K562 (cell line): ENCODE data around the gene ILDR1. TPM values are rescaled to one million over a fixed set of nuclear protein-coding genes. Genes with fewer than 3 reads are reported as not detected.

Experiments used
- ATAC-seq: fragments of 200-7000 bp; cut with Tn5 transposase; 3 replicates; pipeline ENCODE4 v1.9.1; 2020; ENCODE audit warnings: moderate library complexity
- BruUV-seq: library from RNA; stranded (reverse); fragments of 400-500 nt; replicated peaks from 2 replicates; lab custom pipeline; 2021; lab: Mats Ljungman, UMichigan
- CTCF ChIA-PET: fragments of 300-600 bp; formaldehyde crosslinking; extraction: SDS; loops from one replicate; lab custom pipeline; 2021; ENCODE audit warnings: low intra/inter-chr PET ratio; lab: Yijun Ruan, JAX
- POLR2A ChIA-PET: fragments of 300-600, 350-650 bp; sonication (Branson Sonifier 250); formaldehyde crosslinking; extraction: SDS; loops from one replicate; lab custom pipeline; 2021; ENCODE audit warnings: antibody characterized with exemption, inconsistent platforms; lab: Yijun Ruan, JAX
- DNase-seq, 4 experiments: peaks; one replicate each; pipeline versions ENCODE4 v3.0.0 to v3.0.0-alpha.2; 2011 to 2018; ENCODE audit warnings: low spot score in 3 of 4, mixed read lengths in 3 of 4; ENCODE audit errors: extremely low read depth in 1 of 4
- FAIRE-seq: peaks from 2 replicates; lab custom pipeline; 2011; peaks lifted over from hg19 to GRCh38; lab: Jason Lieb, UNC
- H2AFZ ChIP-seq: 2 replicates; pipeline ENCODE4 v1.6.0; 2011; ENCODE audit warnings: low read depth, low read length, control low read depth, inconsistent platforms
- H3K27ac ChIP-seq: fragments of 200-600 bp; 3 replicates; pipeline ENCODE4 v1.8.0; 2011; ENCODE audit warnings: low read depth, mild to moderate bottlenecking, control low read depth, inconsistent platforms, low read length, moderate library complexity, mixed read lengths; ENCODE audit errors: extremely low read depth
- H3K27me3 ChIP-seq, 2 experiments: fragments of 300-600 bp in 1 of 2; 2 replicates in 1 of 2; 3 replicates in 1 of 2; pipeline versions ENCODE4 v1.6.0 to v1.8.0; 2011; ENCODE audit warnings: inconsistent platforms in 2 of 2, low read length in 2 of 2, mild to moderate bottlenecking in 1 of 2, mixed read lengths in 1 of 2, moderate library complexity in 1 of 2; ENCODE audit not compliant: control insufficient read depth in 2 of 2, insufficient read depth in 2 of 2
- H3K36me3 ChIP-seq: fragments of 300-600 bp; 3 replicates; pipeline ENCODE4 v1.8.0; 2011; ENCODE audit warnings: mild to moderate bottlenecking, low read length, inconsistent platforms; ENCODE audit not compliant: control insufficient read depth, insufficient read depth
- H3K4me1 ChIP-seq, 2 experiments: fragments of 200-600 bp in 1 of 2; replicated peaks in 1 of 2; 2 replicates in 1 of 2; 3 replicates in 1 of 2; pipeline versions ENCODE4 v1.5.1 to v1.8.0; 2011; ENCODE audit warnings: inconsistent platforms in 2 of 2, low read length in 2 of 2, mild to moderate bottlenecking in 1 of 2, mixed read lengths in 1 of 2, moderate library complexity in 1 of 2; ENCODE audit not compliant: control insufficient read depth in 2 of 2, insufficient read depth in 2 of 2
- H3K4me2 ChIP-seq: 2 replicates; pipeline ENCODE4 v1.6.1; 2011; ENCODE audit warnings: low read length, control low read depth, inconsistent platforms, mixed read lengths; ENCODE audit not compliant: insufficient read depth
- H3K4me3 ChIP-seq: fragments of 200-600 bp; sonication (generic), shearing (Covaris generic); 2 replicates; pipeline ENCODE4 v1.5.1; 2016; ENCODE audit warnings: control low read depth, inconsistent platforms
- H3K79me2 ChIP-seq: fragments of 200-600 bp; 3 replicates; pipeline ENCODE4 v1.8.0; 2011; ENCODE audit warnings: low read length, inconsistent platforms; ENCODE audit not compliant: control insufficient read depth, insufficient read depth
- H3K9ac ChIP-seq, 2 experiments: 2 replicates each; pipeline versions ENCODE4 v1.6.0 to v1.6.1; 2011; ENCODE audit warnings: low read depth in 2 of 2, low read length in 2 of 2, control low read depth in 1 of 2, inconsistent platforms in 1 of 2, mild to moderate bottlenecking in 1 of 2, mixed read lengths in 1 of 2; ENCODE audit not compliant: insufficient read depth in 1 of 2
- H3K9me1 ChIP-seq: one replicate; pipeline ENCODE4 v1.6.0; 2011; ENCODE audit warnings: inconsistent platforms, mild to moderate bottlenecking, low read length, moderate library complexity; ENCODE audit not compliant: control insufficient read depth, insufficient read depth
- H3K9me3 ChIP-seq: replicated peaks from 2 replicates; pipeline ENCODE4 v1.5.1; 2011; ENCODE audit warnings: low read depth, low read length, inconsistent platforms; ENCODE audit not compliant: control insufficient read depth, insufficient read depth
- H4K20me1 ChIP-seq: replicated peaks from 2 replicates; pipeline ENCODE4 v1.6.1; 2011; ENCODE audit warnings: low read length, inconsistent platforms, mixed read lengths; ENCODE audit not compliant: control insufficient read depth, insufficient read depth
- COPS2 ChIP-seq: fragments of 450-650 bp; conservative IDR thresholded peaks from 2 replicates; pipeline ENCODE4 v1.6.1; 2016; ENCODE audit warnings: mild to moderate bottlenecking, moderate library complexity
- RBFOX2 ChIP-seq: fragments of 200-400 bp; formaldehyde crosslinking; IDR thresholded peaks from 2 replicates; pipeline ENCODE4 v1.6.1; 2017; ENCODE audit warnings: low read depth, mild to moderate bottlenecking, low read length, moderate library complexity
- ZNF551 ChIP-seq: fragments of 250-450 bp; sonication (Bioruptor Pico); IDR thresholded peaks from 2 replicates; pipeline ENCODE4 v1.5.0; 2021; ENCODE audit warnings: mild to moderate bottlenecking, moderate library complexity
- ZZZ3 ChIP-seq: fragments of 450-650 bp; IDR thresholded peaks from 2 replicates; pipeline ENCODE4 v1.6.1; 2016; ENCODE audit warnings: antibody characterized with exemption, mild to moderate bottlenecking, moderate library complexity
- WGBS: fragments of 100-300 bp; shearing (Covaris generic); methylation state at CpG from one replicate; pipeline ENCODE4 v1.1.6; 2016; ENCODE audit warnings: low coverage, mixed read lengths; ENCODE audit not compliant: insufficient coverage; ENCODE audit errors: missing lambda C conversion rate; 5-methylcytosine and 5-hydroxymethylcytosine counted together
- in situ Hi-C: fragments of 300-500 bp; cut with MboI; formaldehyde crosslinking; loops from 4 replicates; pipeline ENCODE4 v1.15.0; 2018; ENCODE audit warnings: inconsistent platforms, mixed read lengths
- intact Hi-C: fragments of 100-400 bp; cut with micrococcal nuclease; formaldehyde crosslinking; loops from 2 replicates; pipeline ENCODE4 v1.14.2; 2022
- polyA plus RNA-seq, 8 experiments: library from polyadenylated mRNA; depleted of rRNA in 4 of 8; stranded (reverse) in 5 of 8; unstranded in 3 of 8; fragments of >200 nt; fragmentation: Nextera tagmentation in 2 of 8; fragmentation: Illumina TruSeq in 1 of 8; extraction: Ambion mirVana in 2 of 8; extraction: Trizol in 1 of 8; gene quantifications; 2 replicates each; pipeline versions ENCODE4 v1.2.1 to v1.2.3, GENCODE V29; 2011 to 2014; ENCODE audit warnings: inconsistent platforms in 1 of 8, missing spikeins in 1 of 8
- total RNA-seq, 7 experiments: library from RNA; depleted of rRNA in 6 of 7; stranded (reverse); fragments of >200 nt in 6 of 7; fragmentation: Illumina TruSeq in 2 of 7; extraction: Trizol in 2 of 7; gene quantifications; 2 replicates each; pipeline versions ENCODE4 v1.2.1 to v1.2.3, GENCODE V29; 2011 to 2021; ENCODE audit warnings: low replicate concordance in 1 of 7
- TF ChIP-seq, protein P1 (sequence below): fragments of 250-450 bp; sonication (Bioruptor Pico); IDR thresholded peaks from 2 replicates; pipeline ENCODE4 v1.5.0; 2021; ENCODE audit warnings: mild to moderate bottlenecking, moderate library complexity
- TF ChIP-seq, protein P2 (sequence below): IDR thresholded peaks from 2 replicates; pipeline ENCODE4 v1.6.1; 2011; ENCODE audit not compliant: insufficient read length; ENCODE audit errors: extremely low read depth

ILDR1 gene
- total and polyA plus RNA-seq, 9 of the 15 experiments (the other 6 are each of a cell fraction or from before 2014, with no cell fraction given), result 0.04 TPM; not detected in 8

- TF ChIP-seq, protein P1, sequence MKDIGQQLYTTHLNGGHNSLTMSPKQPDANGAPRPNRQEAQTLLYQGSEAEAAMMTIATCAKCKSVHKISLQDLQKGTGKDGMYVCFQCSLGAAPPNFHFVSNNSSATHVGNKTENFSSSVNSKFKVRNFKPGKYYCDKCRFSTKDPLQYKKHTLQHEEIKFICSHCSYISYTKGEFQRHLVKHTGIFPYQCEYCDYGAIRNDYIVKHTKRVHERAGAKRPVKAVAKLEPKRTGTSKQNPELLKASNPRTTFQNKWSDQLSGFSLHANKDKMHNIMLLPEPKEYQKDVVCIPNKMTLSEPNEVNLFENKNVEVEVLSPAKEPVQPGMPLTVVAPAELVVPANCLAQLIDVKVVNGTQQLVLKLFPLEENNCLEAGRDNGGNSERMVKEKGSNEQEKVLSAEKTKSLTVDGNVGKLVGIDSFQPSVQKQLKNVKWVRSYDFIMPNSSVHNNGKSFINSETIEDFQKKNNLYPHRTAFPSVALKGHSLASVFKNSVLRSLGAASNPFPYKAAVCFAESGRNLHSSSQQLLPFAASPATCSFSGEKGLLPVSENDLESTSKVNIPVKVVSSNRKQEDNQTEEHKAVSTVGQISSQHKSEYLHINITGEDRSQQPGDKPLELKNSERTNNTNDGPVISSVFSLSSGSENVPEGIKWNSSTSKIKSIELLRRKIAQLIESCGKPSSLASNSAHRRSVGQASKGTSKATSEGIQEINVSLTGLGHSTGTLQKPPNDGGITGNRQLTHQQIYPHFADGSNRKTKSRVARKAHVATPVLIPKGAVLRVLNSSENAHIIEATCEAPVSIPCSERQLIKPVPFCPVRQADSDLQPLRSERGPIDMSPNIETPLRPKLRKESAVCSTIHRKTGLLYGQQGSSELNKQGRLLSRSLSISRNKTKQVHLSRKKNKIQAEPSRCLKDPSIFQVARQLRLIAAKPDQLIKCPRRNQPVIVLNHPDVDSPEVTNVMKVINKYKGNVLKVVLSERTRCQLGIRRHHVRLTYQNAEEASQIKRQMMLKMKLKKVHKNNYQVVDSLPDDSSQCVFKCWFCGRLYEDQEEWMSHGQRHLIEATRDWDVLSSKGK, result no peak
- TF ChIP-seq, protein P2, sequence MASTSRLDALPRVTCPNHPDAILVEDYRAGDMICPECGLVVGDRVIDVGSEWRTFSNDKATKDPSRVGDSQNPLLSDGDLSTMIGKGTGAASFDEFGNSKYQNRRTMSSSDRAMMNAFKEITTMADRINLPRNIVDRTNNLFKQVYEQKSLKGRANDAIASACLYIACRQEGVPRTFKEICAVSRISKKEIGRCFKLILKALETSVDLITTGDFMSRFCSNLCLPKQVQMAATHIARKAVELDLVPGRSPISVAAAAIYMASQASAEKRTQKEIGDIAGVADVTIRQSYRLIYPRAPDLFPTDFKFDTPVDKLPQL, result no peak
- TF ChIP-seq ZNF551 (CRISPR knock-in tag) (no peak), RBFOX2 (no peak), ZZZ3 (no peak)
Measured at GRCh38 chr3:121969631-121970030, 52.4 kb downstream of the ILDR1 start (continued).

DNA sequence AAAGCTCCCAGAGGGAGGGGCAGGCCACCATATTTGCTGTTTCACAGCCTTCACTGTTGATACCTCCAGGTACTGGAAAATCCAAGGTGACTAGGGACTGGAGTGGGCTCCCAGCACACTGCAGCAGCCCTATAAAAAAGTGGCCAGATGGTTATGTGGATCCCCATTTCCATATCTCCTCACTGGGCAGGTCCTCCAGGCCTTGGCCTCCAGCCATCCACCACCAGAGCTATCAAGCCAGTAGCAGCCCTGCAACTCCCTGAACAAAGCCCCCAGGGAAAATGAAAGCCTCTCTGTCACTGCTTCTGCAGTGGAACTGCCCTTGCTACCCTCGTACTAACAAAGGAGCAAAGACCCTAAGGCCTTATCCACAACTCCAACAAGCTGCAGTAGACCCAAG is 58.4 kb downstream of the ILDR1 start:
- Histone ChIP-seq H3K79me2 (no peaks in the 10 kb centered on the region), H2AFZ (no peak overlapping the region), H3K4me3 (no peak overlapping the region), H3K27me3 (no peaks in the 10 kb centered on the region), H3K9me3 (no peaks in the 10 kb centered on the region), H4K20me1 (no peaks in the 10 kb centered on the region), H3K4me2 (no peak overlapping the region), H3K9me1 (no peaks in the 10 kb centered on the region), H3K36me3 (no peaks in the 10 kb centered on the region), H3K27ac (no peak overlapping the region), H3K9ac (no peak overlapping the region), H3K4me1 (no peaks in the 10 kb centered on the region)
- intact Hi-C loops (no loop called here), in situ Hi-C loops (no loop called here)
- 0% methylated on average over 1 of the region's 1 CpG for WGBS
- no TSS peak for BruUV-seq
- ChIA-PET POLR2A (no interaction called here), CTCF (no interaction called here)
- no peak for FAIRE-seq
- ATAC-seq, result no peak
- no peak for DNase-seq
- TF ChIP-seq COPS2, result no peak
